Fibroblast of the aortic adventitia (primary cell): ENCODE data around the gene TLR7. TPM values are rescaled to one million over a fixed set of nuclear protein-coding genes. Genes with fewer than 3 reads are reported as not detected.

Experiments used
- DNase-seq: peaks from one replicate; pipeline ENCODE4 v3.0.0-alpha.2; 2010; ENCODE audit warnings: low read depth
- H3K4me3 ChIP-seq: 2 replicates; pipeline ENCODE4 v1.5.1; 2011; ENCODE audit warnings: low read depth, mild to moderate bottlenecking, control low read depth, low read length, moderate library complexity
- CTCF ChIP-seq: IDR thresholded peaks from 2 replicates; pipeline ENCODE4 v1.5.1; 2011; ENCODE audit warnings: mild to moderate bottlenecking, low read length, control low read depth, inconsistent platforms; ENCODE audit not compliant: insufficient read depth
- total RNA-seq: library from RNA; depleted of rRNA; stranded (reverse); fragments of >200 nt; gene quantifications from 2 replicates; pipeline ENCODE4 v1.2.3, GENCODE V29; 2012; ENCODE audit warnings: low replicate concordance

Gene TLR7
- total RNA-seq, 1 donor, result not detected

- DNase-seq, result no peak
- TF ChIP-seq CTCF, result no peak
- H3K4me3 ChIP-seq, result no peak overlapping the region
These were observed 19.7 kb downstream of the TLR7 start for GRCh38 chrX:12886545-12886944.

GRCh38 chrX:12887141-12887540 is 20.3 kb downstream of the TLR7 start:
- TF ChIP-seq CTCF, result no peak

GRCh38 chrX:12887767-12888166 is 20.9 kb downstream of the TLR7 start:
- no peak overlapping the region for H3K4me3 ChIP-seq
- no peak for TF ChIP-seq CTCF
- no peak for DNase-seq

More at GRCh38 chrX:12887141-12887540, 20.3 kb downstream of the TLR7 start:
- no peak for DNase-seq
- H3K4me3 ChIP-seq, result no peak overlapping the region

GRCh38 chrX:12890467-12890866 is 23.6 kb downstream of the TLR7 start:
- DNase-seq, result peak; percentile 8
- H3K4me3 ChIP-seq, result no peak overlapping the region
- no peak for TF ChIP-seq CTCF

GRCh38 chrX:12891171-12891570 is 24.3 kb downstream of the TLR7 start:
- no peak for TF ChIP-seq CTCF
- DNase-seq, result no peak
- H3K4me3 ChIP-seq, result no peak overlapping the region

- DNase-seq, result no peak
- no peak overlapping the region for H3K4me3 ChIP-seq
- no peak for TF ChIP-seq CTCF
These were observed 25.1 kb downstream of the TLR7 start for GRCh38 chrX:12891915-12892506.

- DNase-seq, result no peak
- no peak overlapping the region for H3K4me3 ChIP-seq
- no peak for TF ChIP-seq CTCF
These were observed 25.8 kb downstream of the TLR7 start for GRCh38 chrX:12892716-12893115.
